ENCODE results near the gene NECTIN3.

The NECTIN3 gene

GRCh38 chr3:111200027-111200426 is 128.4 kb downstream of the NECTIN3 start:
- no peak for DNase-seq (ENCODE audit: low read depth)

- DNase-seq (ENCODE audit: low read depth) = peak; percentile 66
Observed at GRCh38 chr3:111210003-111210711, 138.5 kb downstream of the NECTIN3 start.

GRCh38 chr3:111210866-111211564 is 139.4 kb downstream of the NECTIN3 start:
- DNase-seq (ENCODE audit: low read depth) = no peak

GRCh38 chr3:111212511-111212910 is 140.9 kb downstream of the NECTIN3 start:
- no peak for DNase-seq (ENCODE audit: low read depth)

- DNase-seq (ENCODE audit: low read depth) = peak; percentile 4
Observed at GRCh38 chr3:111215481-111215880, 143.9 kb downstream of the NECTIN3 start.

- no peak for DNase-seq (ENCODE audit: low read depth)
Observed at GRCh38 chr3:111218615-111219014, 147.0 kb downstream of the NECTIN3 start.

- peak; percentile 75 for DNase-seq (ENCODE audit: low read depth)
Observed at GRCh38 chr3:111227216-111227615, 155.6 kb downstream of the NECTIN3 start.

- no peak for DNase-seq (ENCODE audit: low read depth)
Observed at GRCh38 chr3:111229301-111229700, 157.7 kb downstream of the NECTIN3 start.

GRCh38 chr3:111236836-111237713 is 165.5 kb downstream of the NECTIN3 start:
- peak; percentile 39 for DNase-seq (ENCODE audit: low read depth)

GRCh38 chr3:111237946-111238345 is 166.3 kb downstream of the NECTIN3 start:
- DNase-seq (ENCODE audit: low read depth) = no peak

GRCh38 chr3:111238885-111239284 is 167.3 kb downstream of the NECTIN3 start:
- DNase-seq (ENCODE audit: low read depth) = no peak

GRCh38 chr3:111241960-111242359 is 170.3 kb downstream of the NECTIN3 start:
- no peak for DNase-seq (ENCODE audit: low read depth)

Measured in ELR (cell line).